ENCODE results near the gene MYH9. TPM values are rescaled to one million over a fixed set of nuclear protein-coding genes. Genes with fewer than 3 reads are reported as not detected.

MYH9 gene
- total RNA-seq (ENCODE audit: unreplicated experiment), result 122 TPM
- long read RNA-seq, partial matches to known transcripts, result 5 of 6 reads
- long read RNA-seq, other reads (novel, unspliced or antisense), result 1 of 6 reads

GRCh38 chr22:36387959-36388726 is at the start of gene MYH9:
TSS of gene MYH9 (minus strand) at chr22:36387967. CDS start at chr22:36349236, 38,731 bp downstream.
- TF ChIP-seq CTCF (IDR thresholded peaks at IDR 0.05; ENCODE audit: partially characterized antibody, unreplicated experiment), result no peak
- Mint-ChIP-seq H3K4me1 (ENCODE audit: low read depth, unreplicated experiment) (peaks cover 23% of the 10 kb centered on the region), H3K27me3 (ENCODE audit: unreplicated experiment) (peaks cover 4% of the 10 kb centered on the region), H3K9me3 (ENCODE audit: unreplicated experiment) (peaks cover 4% of the 10 kb centered on the region), H3K4me3 (ENCODE audit: unreplicated experiment) (peak within 1 kb of the TSS; percentile 94), H3K27ac (ENCODE audit: unreplicated experiment) (peak within 1 kb of the TSS; percentile 80), H3K36me3 (ENCODE audit: unreplicated experiment) (no peaks in the 10 kb centered on the region)
- DNase-seq, result peak; percentile 100

GRCh38 chr22:36435516-36436415 is 48.0 kb upstream of the MYH9 start:
- no peak overlapping the region for H3K4me3 Mint-ChIP-seq (ENCODE audit: unreplicated experiment)
- peaks cover 7% of the 10 kb centered on the region for H3K4me1 Mint-ChIP-seq (ENCODE audit: low read depth, unreplicated experiment)
- peaks cover 11% of the 10 kb centered on the region for H3K9me3 Mint-ChIP-seq (ENCODE audit: unreplicated experiment)
- H3K27me3 Mint-ChIP-seq (ENCODE audit: unreplicated experiment), result peaks cover 7% of the 10 kb centered on the region
- TF ChIP-seq CTCF (IDR thresholded peaks at IDR 0.05; ENCODE audit: partially characterized antibody, unreplicated experiment), result no peak
- DNase-seq, result no peak
- no peaks in the 10 kb centered on the region for H3K36me3 Mint-ChIP-seq (ENCODE audit: unreplicated experiment)
- no peak overlapping the region for H3K27ac Mint-ChIP-seq (ENCODE audit: unreplicated experiment)

- Mint-ChIP-seq H3K4me1 (ENCODE audit: low read depth, unreplicated experiment) (no peaks in the 10 kb centered on the region), H3K9me3 (ENCODE audit: unreplicated experiment) (peaks cover 7% of the 10 kb centered on the region), H3K27me3 (ENCODE audit: unreplicated experiment) (peaks cover 7% of the 10 kb centered on the region), H3K27ac (ENCODE audit: unreplicated experiment) (no peak overlapping the region), H3K4me3 (ENCODE audit: unreplicated experiment) (no peak overlapping the region), H3K36me3 (ENCODE audit: unreplicated experiment) (no peaks in the 10 kb centered on the region)
- no peak for TF ChIP-seq CTCF (IDR thresholded peaks at IDR 0.05; ENCODE audit: partially characterized antibody, unreplicated experiment)
- no peak for DNase-seq
Observed at GRCh38 chr22:36433318-36434231, 45.8 kb upstream of the MYH9 start.

GRCh38 chr22:36432592-36433317 is 45.0 kb upstream of the MYH9 start:
- H3K9me3 Mint-ChIP-seq (ENCODE audit: unreplicated experiment), result peaks cover 7% of the 10 kb centered on the region
- H3K36me3 Mint-ChIP-seq (ENCODE audit: unreplicated experiment), result no peaks in the 10 kb centered on the region
- DNase-seq, result no peak
- H3K4me3 Mint-ChIP-seq (ENCODE audit: unreplicated experiment), result no peak overlapping the region
- H3K4me1 Mint-ChIP-seq (ENCODE audit: low read depth, unreplicated experiment), result no peaks in the 10 kb centered on the region
- peaks cover 7% of the 10 kb centered on the region for H3K27me3 Mint-ChIP-seq (ENCODE audit: unreplicated experiment)
- no peak for TF ChIP-seq CTCF (IDR thresholded peaks at IDR 0.05; ENCODE audit: partially characterized antibody, unreplicated experiment)
- no peak overlapping the region for H3K27ac Mint-ChIP-seq (ENCODE audit: unreplicated experiment)

Measured in glutamatergic neuron (in vitro differentiated cells).